ENCODE measurements around the gene GTF3C1. TPM values are rescaled to one million over a fixed set of nuclear protein-coding genes. Genes with fewer than 3 reads are reported as not detected.

Gene GTF3C1
- total and polyA plus RNA-seq, 2 of the 8 experiments (the other 6 are each of a cell fraction or from before 2014, with no cell fraction given): 89.3 to 126 TPM

DNA sequence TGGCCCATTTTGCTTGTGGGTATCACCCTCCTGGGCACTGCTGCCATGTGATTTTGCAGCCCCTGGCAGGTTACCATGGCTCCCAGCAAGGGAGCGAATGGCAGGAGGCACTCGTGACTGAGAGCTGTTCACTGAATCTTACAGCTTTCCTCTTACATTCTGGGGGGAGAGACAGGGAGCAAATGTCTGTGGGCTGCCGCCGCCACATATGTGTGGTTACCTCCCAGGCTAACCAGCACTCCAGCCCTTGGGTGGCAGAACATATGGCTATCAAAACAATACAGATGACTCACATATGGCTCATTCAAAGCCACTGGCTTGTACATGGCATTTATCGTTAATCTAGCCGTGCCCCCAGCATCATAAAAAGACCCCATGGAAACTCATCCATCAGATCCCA lies 19.8 kb downstream of the GTF3C1 start:
- Histone ChIP-seq H3K9me3 (ENCODE audit: insufficient read depth in 2 of 2, low read depth in 1 of 2, low read length in 1 of 2) (no peaks in the 10 kb centered on the region), H3K4me2 (ENCODE audit: insufficient read depth in 1 of 2, low read depth in 2 of 2, low read length in 2 of 2) (no peak overlapping the region), H3K23ac (ENCODE audit: insufficient read length) (no peak overlapping the region), H3K79me2 (ENCODE audit: control insufficient read depth in 1 of 2, insufficient read depth in 2 of 2, low read length in 2 of 2) (no peaks in the 10 kb centered on the region), H4K8ac (ENCODE audit: extremely low read depth, insufficient read depth, low read length) (no peak overlapping the region), H2BK20ac (ENCODE audit: low read length) (no peak overlapping the region), H3K79me1 (ENCODE audit: low read depth, low read length) (no peaks in the 10 kb centered on the region; the same call in none of the 2 replicates), H3K4me1 (replicated peaks in 1 of 4; ENCODE audit: control insufficient read depth in 3 of 4, insufficient read depth in 4 of 4, low read length in 3 of 4) (no peaks in the 10 kb centered on the region), H3K27ac (ENCODE audit: low read depth, low read length) (no peak overlapping the region), H3K56ac (replicated peaks; ENCODE audit: insufficient read length, low read depth, low read length) (no peak overlapping the region), H3K4ac (replicated peaks; ENCODE audit: insufficient read length, low read depth, low read length) (no peak overlapping the region), H3K14ac (ENCODE audit: insufficient read length) (no peak overlapping the region), H3K18ac (ENCODE audit: extremely low read depth, low read length) (no peak overlapping the region), H4K5ac (ENCODE audit: insufficient read length, low read depth, low read length) (no peak overlapping the region), H3K4me3 (ENCODE audit: extremely low read depth in 1 of 4, insufficient read depth in 2 of 4, low read depth in 3 of 4, low read length in 4 of 4) (no peak overlapping the region), H3K36me3 (ENCODE audit: control insufficient read depth in 2 of 4, insufficient read depth in 4 of 4, low read length in 3 of 4) (peaks cover 29 to 92% (median 75%) of the 10 kb centered on the region in 4 experiments), H4K20me1 (replicated peaks in 1 of 2; ENCODE audit: control insufficient read depth in 1 of 2, insufficient read depth in 2 of 2, low read length in 2 of 2) (peaks cover 0 to 6% of the 10 kb centered on the region in 2 experiments), H2AFZ (ENCODE audit: low read length) (no peak overlapping the region), H2BK5ac (ENCODE audit: low read depth, low read length) (no peak overlapping the region), H3K9ac (replicated peaks in 1 of 4; ENCODE audit: extremely low read depth in 1 of 4, low read depth in 3 of 4, low read length in 3 of 4) (no peak overlapping the region), H3K23me2 (ENCODE audit: low read depth, low read length) (no peaks in the 10 kb centered on the region), H4K91ac (replicated peaks; ENCODE audit: insufficient read length, low read length) (no peak overlapping the region), H2BK12ac (ENCODE audit: low read depth, low read length) (no peak overlapping the region), H2BK120ac (replicated peaks; ENCODE audit: low read depth, low read length) (no peak overlapping the region), H2AK5ac (ENCODE audit: low read depth, low read length) (no peak overlapping the region), H2BK15ac (ENCODE audit: low read length) (no peak overlapping the region), H3K27me3 (replicated peaks in 1 of 4; ENCODE audit: control insufficient read depth in 3 of 4, extremely low read depth in 1 of 4, insufficient read depth in 3 of 4, low read length in 3 of 4) (no peaks in the 10 kb centered on the region)
- CTCF ChIA-PET (ENCODE audit: partially characterized antibody): interaction anchor here (0.6 to 5.5 kb wide), 2 partner anchors 14 to 563 kb away, joined by 3 to 27 read pairs; no protein-coding TSS in a partner anchor
- DNase-seq (ENCODE audit: low read depth in 1 of 2, low spot score in 2 of 2): no peak
- WGBS, 2 experiments (ENCODE audit: extremely low coverage in 1 of 2, insufficient coverage in 1 of 2, insufficient read length in 1 of 2, insufficient replicate concordance in 2 of 2, low coverage in 1 of 2, low lambda C conversion rate in 2 of 2, missing lambda C conversion rate in 1 of 2): 87% methylated on average over 6 of the region's 6 CpGs; no CpG with 5 or more reads in 1 of the 2 experiments
- FAIRE-seq: no peak
- TF ChIP-seq CTBP2 (IDR thresholded peaks at IDR 0.05; ENCODE audit: borderline replicate concordance, insufficient read depth, insufficient read length, low read length) (no peak), CEBPB (IDR thresholded peaks at IDR 0.05; ENCODE audit: low read depth, low read length) (no peak), SP4 (IDR thresholded peaks at IDR 0.05; ENCODE audit: low read length) (no peak)
- TF ChIP-seq, protein P1, sequence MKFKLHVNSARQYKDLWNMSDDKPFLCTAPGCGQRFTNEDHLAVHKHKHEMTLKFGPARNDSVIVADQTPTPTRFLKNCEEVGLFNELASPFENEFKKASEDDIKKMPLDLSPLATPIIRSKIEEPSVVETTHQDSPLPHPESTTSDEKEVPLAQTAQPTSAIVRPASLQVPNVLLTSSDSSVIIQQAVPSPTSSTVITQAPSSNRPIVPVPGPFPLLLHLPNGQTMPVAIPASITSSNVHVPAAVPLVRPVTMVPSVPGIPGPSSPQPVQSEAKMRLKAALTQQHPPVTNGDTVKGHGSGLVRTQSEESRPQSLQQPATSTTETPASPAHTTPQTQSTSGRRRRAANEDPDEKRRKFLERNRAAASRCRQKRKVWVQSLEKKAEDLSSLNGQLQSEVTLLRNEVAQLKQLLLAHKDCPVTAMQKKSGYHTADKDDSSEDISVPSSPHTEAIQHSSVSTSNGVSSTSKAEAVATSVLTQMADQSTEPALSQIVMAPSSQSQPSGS (IDR thresholded peaks at IDR 0.05; ENCODE audit: low read length): no peak
- TF ChIP-seq, protein P2, sequence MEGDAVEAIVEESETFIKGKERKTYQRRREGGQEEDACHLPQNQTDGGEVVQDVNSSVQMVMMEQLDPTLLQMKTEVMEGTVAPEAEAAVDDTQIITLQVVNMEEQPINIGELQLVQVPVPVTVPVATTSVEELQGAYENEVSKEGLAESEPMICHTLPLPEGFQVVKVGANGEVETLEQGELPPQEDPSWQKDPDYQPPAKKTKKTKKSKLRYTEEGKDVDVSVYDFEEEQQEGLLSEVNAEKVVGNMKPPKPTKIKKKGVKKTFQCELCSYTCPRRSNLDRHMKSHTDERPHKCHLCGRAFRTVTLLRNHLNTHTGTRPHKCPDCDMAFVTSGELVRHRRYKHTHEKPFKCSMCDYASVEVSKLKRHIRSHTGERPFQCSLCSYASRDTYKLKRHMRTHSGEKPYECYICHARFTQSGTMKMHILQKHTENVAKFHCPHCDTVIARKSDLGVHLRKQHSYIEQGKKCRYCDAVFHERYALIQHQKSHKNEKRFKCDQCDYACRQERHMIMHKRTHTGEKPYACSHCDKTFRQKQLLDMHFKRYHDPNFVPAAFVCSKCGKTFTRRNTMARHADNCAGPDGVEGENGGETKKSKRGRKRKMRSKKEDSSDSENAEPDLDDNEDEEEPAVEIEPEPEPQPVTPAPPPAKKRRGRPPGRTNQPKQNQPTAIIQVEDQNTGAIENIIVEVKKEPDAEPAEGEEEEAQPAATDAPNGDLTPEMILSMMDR (IDR thresholded peaks at IDR 0.05; ENCODE audit: control extremely low read depth in 1 of 3, insufficient read depth in 1 of 3, low read depth in 1 of 3, low read length in 3 of 3): no peak
- POLR2A ChIA-PET (ENCODE audit: partially characterized antibody): interaction anchor here (0.7 kb wide), 1 partner anchor 34 kb away, joined by 4 read pairs; no protein-coding TSS in a partner anchor
